Stimulated activated effector memory CD8-positive, alpha-beta T cell treated with anti-CD3 and anti-CD28 coated beads, Interleukin-12 subunit alpha, Interleukin-12 subunit beta, amount 100 ng/mL, for 72 hours (primary cell): ENCODE measurements around the gene GNRH2.
"Not testable (repeated sequence)": the region's sequence is repeated elsewhere in the genome, so short reads cannot be mapped to it uniquely, and the experiment has no call there.

ENCODE experiments used
- ATAC-seq: fragments of 150-1000 bp; cut with Tn5 transposase; 2 replicates; pipeline ENCODE4 v1.10.0; 2021
- DNase-seq, 2 donors: peaks; one replicate each; pipeline ENCODE4 v3.0.0; 2021 to 2022; ENCODE audit warnings: low spot score in 2 of 2
- H3K27ac Mint-ChIP-seq: one replicate; pipeline ENCODE4 v1.8.0; 2022; ENCODE audit warnings: mild to moderate bottlenecking, mixed read lengths
- H3K36me3 Mint-ChIP-seq: one replicate; pipeline ENCODE4 v1.8.0; 2022; ENCODE audit warnings: mild to moderate bottlenecking, mixed read lengths
- H3K4me1 Mint-ChIP-seq: one replicate; pipeline ENCODE4 v1.8.0; 2022; ENCODE audit warnings: mixed read lengths
- H3K4me3 Mint-ChIP-seq: one replicate; pipeline ENCODE4 v1.8.0; 2022; ENCODE audit warnings: mild to moderate bottlenecking, mixed read lengths
- H3K9me3 Mint-ChIP-seq: one replicate; pipeline ENCODE4 v1.8.0; 2022; ENCODE audit warnings: mixed read lengths

GNRH2 gene

GRCh38 chr20:3051385-3052019, 8.1 kb downstream of the GNRH2 start:
- Mint-ChIP-seq H3K9me3 (no peaks in the 10 kb centered on the region), H3K27ac (no peak overlapping the region), H3K36me3 (peaks cover 36% of the 10 kb centered on the region), H3K4me3 (no peak overlapping the region), H3K4me1 (peaks cover 13% of the 10 kb centered on the region)
- ATAC-seq, result no peak
- DNase-seq, result no peak

- no peak for ATAC-seq
- H3K36me3 Mint-ChIP-seq, result no peaks in the 10 kb centered on the region
- no peak overlapping the region for H3K27ac Mint-ChIP-seq
- no peaks in the 10 kb centered on the region for H3K9me3 Mint-ChIP-seq
- no peak for DNase-seq
- H3K4me3 Mint-ChIP-seq, result no peak overlapping the region
- no peaks in the 10 kb centered on the region for H3K4me1 Mint-ChIP-seq
Observed at GRCh38 chr20:3059489-3059888, 16.1 kb downstream of the GNRH2 start.

DNA sequence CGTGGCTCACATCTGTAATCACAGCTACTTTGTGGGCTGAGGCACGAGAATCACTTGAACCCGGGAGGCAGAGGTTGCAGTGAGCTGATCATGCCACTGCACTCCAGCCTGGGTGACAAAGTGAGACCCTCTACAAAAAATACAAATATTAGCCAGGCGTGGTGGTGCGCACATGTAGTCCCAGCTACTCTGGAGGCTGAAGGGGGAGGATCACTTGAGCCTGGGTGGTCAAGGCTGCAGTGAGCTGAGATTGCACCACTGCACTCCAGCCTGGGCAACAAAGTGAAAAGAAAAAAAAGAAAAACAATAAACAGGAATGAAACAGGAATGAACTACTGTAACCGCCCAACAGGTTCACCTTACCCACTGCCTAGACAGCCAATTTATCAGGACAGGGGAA, 20.7 kb downstream of the GNRH2 start:
- H3K4me1 Mint-ChIP-seq, H3K27ac Mint-ChIP-seq, ATAC-seq, DNase-seq, H3K36me3 Mint-ChIP-seq, H3K4me3 Mint-ChIP-seq, H3K9me3 Mint-ChIP-seq: not testable (repeated sequence)

DNA sequence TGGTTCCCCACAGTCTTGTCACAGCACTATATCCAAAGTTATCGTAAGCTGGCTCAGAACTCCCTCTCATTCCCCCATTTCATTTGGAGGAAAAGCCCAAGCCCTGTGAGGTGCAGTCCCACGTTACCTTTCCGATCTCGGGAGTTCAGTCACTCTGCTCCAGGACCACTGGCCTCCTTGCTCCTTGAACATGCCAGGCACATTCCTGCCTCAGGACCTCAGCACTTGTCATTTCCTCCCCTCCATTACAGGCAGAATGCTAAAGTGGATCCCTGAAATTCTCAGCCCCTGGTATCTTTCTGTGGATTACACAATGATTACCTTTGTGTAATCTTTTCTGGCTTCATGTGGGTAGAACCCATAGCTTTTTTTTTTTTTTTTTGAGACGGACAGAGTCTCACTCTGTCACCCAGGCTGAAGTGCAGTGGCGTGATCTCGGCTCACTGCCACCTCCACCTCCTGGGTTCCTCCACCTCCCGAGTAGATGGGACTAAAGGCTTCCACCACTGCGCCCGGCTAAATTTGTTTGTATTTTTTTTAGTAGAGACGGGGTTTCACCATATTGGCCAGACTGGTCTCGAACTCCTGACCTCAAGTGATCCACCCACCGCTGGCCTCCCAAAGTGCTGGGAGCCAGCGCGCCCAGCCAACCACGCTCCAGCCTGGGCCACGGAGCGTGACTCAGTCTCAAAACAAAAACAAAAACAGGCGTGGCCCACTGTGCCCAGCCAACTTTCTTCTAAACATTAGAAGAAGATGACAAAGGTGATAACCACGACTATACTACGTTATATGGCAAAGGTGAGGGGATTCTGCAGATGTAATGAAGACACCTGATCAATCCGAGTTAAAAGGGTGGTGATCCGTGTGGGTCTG, 24.0 kb downstream of the GNRH2 start:
- H3K27ac Mint-ChIP-seq, result no peak overlapping the region
- peaks cover 12% of the 10 kb centered on the region for H3K4me1 Mint-ChIP-seq
- H3K9me3 Mint-ChIP-seq, result no peaks in the 10 kb centered on the region
- ATAC-seq (no peak), DNase-seq (no peak)
- H3K36me3 Mint-ChIP-seq, result no peaks in the 10 kb centered on the region
- no peak overlapping the region for H3K4me3 Mint-ChIP-seq

DNA sequence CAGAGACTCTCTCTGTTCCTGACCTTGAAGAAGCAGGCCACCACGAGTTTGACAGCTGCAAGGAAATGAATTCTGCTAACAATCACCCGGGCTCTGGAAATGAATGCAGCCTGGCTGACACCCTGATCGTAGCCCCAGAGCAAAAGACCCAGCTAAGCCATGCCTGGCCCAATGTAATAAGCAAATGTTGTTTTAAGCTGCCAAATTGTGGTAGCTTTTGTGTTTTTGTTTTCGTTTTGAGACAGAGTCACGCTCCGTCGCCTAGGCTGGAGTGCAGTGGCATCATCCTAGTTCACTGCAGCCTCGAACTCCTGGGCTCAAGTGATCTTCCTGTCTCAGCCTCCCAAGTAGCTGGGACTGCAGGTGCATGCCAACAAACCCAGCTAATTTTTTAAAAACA, 24.7 kb downstream of the GNRH2 start:
- Mint-ChIP-seq H3K4me1 (peaks cover 14% of the 10 kb centered on the region), H3K9me3 (no peaks in the 10 kb centered on the region), H3K27ac (no peak overlapping the region), H3K4me3 (no peak overlapping the region), H3K36me3 (no peaks in the 10 kb centered on the region)
- ATAC-seq (no peak), DNase-seq (no peak)

DNA sequence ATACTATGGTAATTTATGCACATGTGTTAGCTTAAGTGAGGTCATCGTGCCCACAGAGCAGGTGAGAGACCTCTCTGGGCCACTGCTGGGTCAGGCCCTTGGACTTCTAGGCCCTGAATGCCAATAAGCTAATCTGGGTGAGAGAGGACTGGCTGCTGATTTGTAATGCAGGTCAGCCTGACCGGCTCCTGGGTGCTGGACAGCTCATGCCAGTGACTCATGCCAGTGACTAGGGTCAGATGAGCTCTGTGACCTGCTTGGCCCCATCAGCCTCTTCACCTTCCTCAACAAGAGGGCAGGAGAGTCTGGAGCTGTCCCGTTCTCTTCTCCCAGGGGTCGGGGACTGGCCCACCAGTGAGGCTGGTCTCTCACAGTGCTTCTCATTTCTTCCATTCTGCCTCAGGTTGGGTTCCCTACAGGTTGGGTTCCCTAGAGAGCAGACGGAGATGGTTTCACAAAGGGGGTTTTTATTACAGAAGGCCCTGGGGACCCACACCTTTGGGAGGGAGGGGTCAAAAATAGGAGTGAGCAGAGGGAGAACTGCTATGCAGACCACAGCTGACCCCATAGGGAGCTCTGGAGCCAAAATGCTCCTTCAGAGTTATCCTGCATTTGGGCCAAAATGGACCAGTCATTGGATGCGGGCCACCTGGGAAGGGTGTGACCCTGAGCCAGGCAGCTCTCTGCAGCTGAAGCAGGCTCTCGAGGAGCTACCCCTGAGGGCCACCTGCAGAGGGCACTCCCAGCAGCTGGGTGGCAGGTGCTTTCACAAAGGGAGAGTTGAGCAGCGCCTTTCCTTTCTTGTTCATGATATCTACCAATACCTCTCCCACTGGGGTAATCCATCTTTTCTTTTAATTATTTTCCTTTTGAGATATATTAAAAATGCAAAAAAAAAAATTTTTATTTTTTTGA, 25.8 kb downstream of the GNRH2 start:
- Mint-ChIP-seq H3K9me3 (no peaks in the 10 kb centered on the region), H3K36me3 (no peaks in the 10 kb centered on the region), H3K27ac (no peak overlapping the region), H3K4me1 (peaks cover 14% of the 10 kb centered on the region), H3K4me3 (no peak overlapping the region)
- ATAC-seq (peak; percentile 40), DNase-seq (no peak)

DNA sequence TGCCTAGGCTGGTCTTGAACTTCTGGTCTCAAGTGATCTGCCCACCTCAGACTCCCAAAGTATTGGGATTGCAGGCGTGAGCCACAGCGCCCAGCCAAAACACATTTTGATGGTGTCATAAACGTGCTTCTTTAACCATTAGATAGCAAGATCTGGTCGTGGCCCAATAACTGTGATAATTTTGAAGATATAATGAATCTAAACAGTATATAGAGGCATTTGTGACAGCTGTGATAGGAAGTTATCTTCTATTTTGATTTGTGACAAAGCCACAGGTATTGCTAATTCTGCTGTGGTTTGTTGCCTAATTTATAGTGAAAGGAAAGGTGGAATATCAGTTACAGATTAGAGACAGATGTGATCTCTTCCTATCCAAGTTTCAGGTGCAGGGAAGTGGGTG, 27.3 kb downstream of the GNRH2 start:
- no peak for ATAC-seq
- Mint-ChIP-seq H3K9me3 (no peaks in the 10 kb centered on the region), H3K4me1 (peaks cover 14% of the 10 kb centered on the region), H3K4me3 (peak overlapping the region; percentile 70), H3K36me3 (no peaks in the 10 kb centered on the region), H3K27ac (peak overlapping the region; percentile 26)
- DNase-seq, result no peak

DNA sequence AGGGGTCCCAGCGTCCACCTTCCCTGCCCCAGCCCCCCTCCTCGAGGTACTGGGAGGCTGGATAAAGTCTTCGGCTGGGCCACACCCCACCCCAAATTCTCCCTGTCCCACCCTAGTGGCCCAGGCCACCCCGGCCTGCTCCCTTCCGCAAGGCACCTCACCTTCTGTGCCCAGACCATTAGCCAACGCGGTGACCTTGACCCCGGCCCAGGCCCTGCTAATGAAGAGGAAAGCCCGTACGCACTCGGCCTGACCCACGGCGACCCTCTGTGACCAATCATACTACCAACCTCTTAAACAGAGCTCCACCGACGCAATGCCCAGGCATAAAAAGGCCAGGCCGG, 27.8 kb downstream of the GNRH2 start:
- no peaks in the 10 kb centered on the region for H3K36me3 Mint-ChIP-seq
- H3K4me3 Mint-ChIP-seq, result peak overlapping the region; percentile 70
- DNase-seq (no peak), ATAC-seq (no peak)
- no peaks in the 10 kb centered on the region for H3K9me3 Mint-ChIP-seq
- H3K4me1 Mint-ChIP-seq, result peaks cover 14% of the 10 kb centered on the region
- H3K27ac Mint-ChIP-seq, result peak overlapping the region; percentile 26

DNA sequence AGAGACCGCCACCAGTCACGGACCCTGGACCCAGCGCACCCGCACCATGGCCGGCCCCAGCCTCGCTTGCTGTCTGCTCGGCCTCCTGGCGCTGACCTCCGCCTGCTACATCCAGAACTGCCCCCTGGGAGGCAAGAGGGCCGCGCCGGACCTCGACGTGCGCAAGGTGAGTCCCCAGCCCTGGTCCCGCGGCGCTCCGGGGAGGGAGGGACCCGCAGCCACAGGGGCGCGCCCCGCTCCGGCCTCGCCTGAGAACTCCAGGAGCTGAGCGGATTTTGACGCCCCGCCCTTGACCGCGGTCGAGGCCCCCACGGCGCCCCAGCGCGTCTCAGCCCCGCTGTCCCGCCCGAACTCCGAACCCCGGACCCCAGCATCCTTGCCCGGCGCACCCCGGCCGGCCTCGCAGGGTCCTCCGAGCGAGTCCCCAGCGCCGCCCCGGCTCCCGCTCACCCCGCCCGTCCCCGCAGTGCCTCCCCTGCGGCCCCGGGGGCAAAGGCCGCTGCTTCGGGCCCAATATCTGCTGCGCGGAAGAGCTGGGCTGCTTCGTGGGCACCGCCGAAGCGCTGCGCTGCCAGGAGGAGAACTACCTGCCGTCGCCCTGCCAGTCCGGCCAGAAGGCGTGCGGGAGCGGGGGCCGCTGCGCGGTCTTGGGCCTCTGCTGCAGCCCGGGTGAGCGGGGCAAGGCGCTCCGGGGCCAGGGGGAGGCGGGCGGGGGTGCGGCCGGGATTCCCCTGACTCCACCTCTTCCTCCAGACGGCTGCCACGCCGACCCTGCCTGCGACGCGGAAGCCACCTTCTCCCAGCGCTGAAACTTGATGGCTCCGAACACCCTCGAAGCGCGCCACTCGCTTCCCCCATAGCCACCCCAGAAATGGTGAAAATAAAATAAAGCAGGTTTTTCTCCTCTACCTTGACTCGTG, 28.4 kb downstream of the GNRH2 start, which contains the start of gene OXT:
Gene OXT, plus strand, starts transcription at position 11 of the 920 bp plus-strand sequence. Its CDS starts 36 bp downstream, at position 47.
- Mint-ChIP-seq H3K9me3 (no peaks in the 10 kb centered on the region), H3K4me1 (peaks cover 14% of the 10 kb centered on the region), H3K36me3 (no peaks in the 10 kb centered on the region), H3K27ac (peak within 1 kb of the TSS; percentile 78), H3K4me3 (peak within 1 kb of the TSS; percentile 70)
- ATAC-seq (peak; percentile 85), DNase-seq (peak; percentile 34 to 63)

DNA sequence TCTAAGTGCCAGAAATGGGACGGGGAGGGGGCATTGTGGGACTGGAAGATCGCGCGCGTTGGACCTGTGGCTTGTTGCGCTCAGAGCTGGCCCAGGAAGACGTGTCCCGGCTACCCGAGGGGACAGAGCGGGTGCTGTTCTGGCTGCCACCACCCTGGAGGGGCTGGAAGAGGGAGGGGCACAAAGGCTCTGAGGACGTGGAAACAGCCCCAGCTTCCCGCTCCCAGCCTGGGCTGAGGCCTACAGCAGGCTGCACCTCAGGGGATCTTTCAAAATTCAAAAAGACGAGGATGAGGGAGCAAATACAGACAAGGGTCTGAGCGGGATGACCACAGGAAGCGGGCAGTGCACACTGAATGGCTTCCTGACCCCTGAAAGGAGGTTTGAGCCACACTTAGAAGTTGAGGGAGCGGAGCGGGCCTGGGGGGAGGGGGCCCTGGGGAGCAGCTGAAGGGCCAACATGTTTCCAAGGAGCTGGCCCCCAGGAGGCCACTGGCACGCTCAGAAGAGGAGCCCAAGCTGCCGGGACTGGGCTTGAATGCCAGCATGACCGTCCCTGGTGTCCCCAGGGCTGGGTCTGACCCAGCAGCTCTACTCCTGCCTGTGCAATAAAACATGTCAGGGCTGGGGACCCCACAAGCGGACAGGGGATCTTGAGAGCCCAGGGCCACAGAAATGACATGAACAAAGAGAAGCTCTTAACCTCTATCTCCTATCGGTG, 29.3 kb downstream of the GNRH2 start:
- no peaks in the 10 kb centered on the region for H3K9me3 Mint-ChIP-seq
- H3K4me3 Mint-ChIP-seq, result peak overlapping the region; percentile 70
- ATAC-seq (no peak), DNase-seq (no peak)
- peak overlapping the region; percentile 78 for H3K27ac Mint-ChIP-seq
- H3K4me1 Mint-ChIP-seq, result peaks cover 14% of the 10 kb centered on the region
- no peaks in the 10 kb centered on the region for H3K36me3 Mint-ChIP-seq

DNA sequence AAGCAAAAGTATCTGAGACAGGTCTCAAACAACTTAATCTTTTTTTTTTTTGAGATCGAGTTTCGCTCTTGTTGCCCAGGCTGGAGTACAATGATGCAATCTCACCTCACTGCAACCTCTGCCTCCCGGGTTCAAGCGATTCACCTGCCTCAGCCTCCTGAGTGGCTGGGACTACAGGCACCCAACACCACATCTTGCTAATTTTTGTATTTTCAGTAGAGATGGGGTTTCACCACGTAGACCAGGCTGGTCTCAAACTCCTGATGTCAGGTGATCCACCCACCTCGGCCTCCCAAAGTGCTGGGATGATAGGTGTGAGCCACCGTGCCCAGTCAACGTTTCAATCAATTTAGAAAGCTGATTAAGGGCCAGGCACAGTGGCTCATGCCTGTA, 29.8 kb downstream of the GNRH2 start:
- not testable (repeated sequence) for H3K9me3 Mint-ChIP-seq, ATAC-seq, H3K36me3 Mint-ChIP-seq, H3K27ac Mint-ChIP-seq, DNase-seq
- peaks cover 14% of the 10 kb centered on the region for H3K4me1 Mint-ChIP-seq
- H3K4me3 Mint-ChIP-seq, result peak overlapping the region; percentile 70

DNA sequence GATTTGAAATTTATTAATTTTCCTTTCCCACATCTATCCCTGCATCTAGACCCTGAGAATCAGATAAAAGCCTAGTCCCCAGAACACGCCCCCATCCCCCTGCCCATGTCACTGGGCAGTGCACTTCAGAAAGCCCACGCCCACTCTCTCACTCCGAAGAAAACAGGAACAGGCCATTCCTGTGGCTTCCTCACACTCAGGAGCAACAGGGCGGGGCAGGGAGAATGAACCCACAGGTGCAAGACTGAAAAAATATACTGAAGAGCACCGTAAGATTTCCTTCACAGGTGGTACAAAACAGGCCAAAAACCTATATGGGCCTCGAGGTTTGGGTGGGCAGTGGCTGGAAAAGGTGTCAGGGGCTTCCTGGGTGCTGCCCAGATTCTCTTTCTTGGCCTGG, 31.4 kb downstream of the GNRH2 start:
- no peaks in the 10 kb centered on the region for H3K36me3 Mint-ChIP-seq
- H3K27ac Mint-ChIP-seq, result no peak overlapping the region
- no peak overlapping the region for H3K4me3 Mint-ChIP-seq
- ATAC-seq (no peak), DNase-seq (no peak)
- peaks cover 14% of the 10 kb centered on the region for H3K4me1 Mint-ChIP-seq
- H3K9me3 Mint-ChIP-seq, result no peaks in the 10 kb centered on the region

DNA sequence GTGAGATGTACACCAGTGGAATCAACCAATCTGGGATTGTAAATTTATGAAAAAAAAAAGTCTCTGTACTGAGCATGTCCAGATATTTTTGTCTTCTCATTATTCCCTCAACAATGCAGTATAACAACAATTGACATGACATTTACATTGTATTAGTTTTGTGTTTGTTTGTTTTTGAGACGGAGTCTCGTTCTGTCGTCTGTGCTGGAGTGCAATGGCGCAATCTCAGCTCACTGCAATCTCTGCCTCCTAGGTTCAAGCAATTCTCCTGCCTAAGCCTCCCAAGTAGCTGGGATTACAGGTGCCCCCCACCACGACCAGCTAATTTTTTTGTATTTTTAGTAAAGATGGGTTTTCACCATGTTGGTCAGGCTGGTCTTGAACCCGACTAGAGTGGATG, 31.9 kb downstream of the GNRH2 start:
- not testable (repeated sequence) for DNase-seq, H3K9me3 Mint-ChIP-seq, ATAC-seq, H3K36me3 Mint-ChIP-seq, H3K4me3 Mint-ChIP-seq, H3K27ac Mint-ChIP-seq
- H3K4me1 Mint-ChIP-seq, result peaks cover 14% of the 10 kb centered on the region

DNA sequence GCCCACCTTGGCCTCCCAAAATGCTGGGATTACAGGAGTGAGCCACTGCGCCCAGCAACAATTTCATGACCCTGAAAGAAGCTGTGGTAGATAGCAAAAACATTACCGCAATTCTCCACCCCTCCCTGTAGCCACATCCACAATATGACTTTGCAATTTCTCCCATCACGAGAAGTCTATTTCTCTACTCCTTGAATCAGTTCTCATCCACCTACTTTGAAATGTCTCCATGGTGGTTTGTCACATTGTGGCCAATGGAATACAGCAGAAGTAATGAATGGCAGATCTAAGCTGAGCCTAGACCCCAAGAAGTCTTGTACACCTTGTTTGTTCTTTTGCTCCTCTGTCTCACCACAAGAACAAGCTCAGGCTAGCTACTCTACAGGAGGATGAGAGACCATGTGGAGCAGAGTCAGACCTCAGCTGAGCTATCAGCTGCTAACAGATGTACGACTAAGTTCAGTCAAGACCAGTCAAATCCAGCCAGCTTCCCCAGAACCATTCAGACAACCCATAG, 34.3 kb downstream of the GNRH2 start:
- Mint-ChIP-seq H3K9me3 (no peaks in the 10 kb centered on the region), H3K4me3 (no peak overlapping the region), H3K4me1 (no peaks in the 10 kb centered on the region), H3K36me3 (no peaks in the 10 kb centered on the region), H3K27ac (no peak overlapping the region)
- no peak for DNase-seq
- peak; percentile 61 for ATAC-seq
